GM10248 (cell line): Measurements from ENCODE around the gene DAB1.

Source experiments
- CTCF ChIA-PET: fragments of 300-600 bp; sonication (Branson Sonifier 250); formaldehyde crosslinking; extraction: SDS; loops from one replicate; lab custom pipeline; 2021; ENCODE audit warnings: antibody characterized with exemption; lab: Yijun Ruan, JAX
- POLR2A ChIA-PET: fragments of 350-650 bp; sonication (Branson Sonifier 250); formaldehyde crosslinking; extraction: SDS; loops from one replicate; lab custom pipeline; 2020; ENCODE audit warnings: antibody characterized with exemption; lab: Yijun Ruan, JAX
- DNase-seq: peaks from one replicate; pipeline ENCODE4 v3.0.0; 2012; ENCODE audit errors: extremely low spot score
- TF ChIP-seq, protein P1 (sequence below): IDR thresholded peaks from 2 replicates; pipeline ENCODE4 v1.5.1; 2012; ENCODE audit warnings: mild to moderate bottlenecking, low read depth; ENCODE audit errors: extremely low read depth, missing control alignments, control extremely low read depth

The DAB1 gene

GRCh38 chr1:57072401-57073110 lies 351.3 kb downstream of the DAB1 start:
- POLR2A ChIA-PET: no interaction called here
- TF ChIP-seq, protein P1, sequence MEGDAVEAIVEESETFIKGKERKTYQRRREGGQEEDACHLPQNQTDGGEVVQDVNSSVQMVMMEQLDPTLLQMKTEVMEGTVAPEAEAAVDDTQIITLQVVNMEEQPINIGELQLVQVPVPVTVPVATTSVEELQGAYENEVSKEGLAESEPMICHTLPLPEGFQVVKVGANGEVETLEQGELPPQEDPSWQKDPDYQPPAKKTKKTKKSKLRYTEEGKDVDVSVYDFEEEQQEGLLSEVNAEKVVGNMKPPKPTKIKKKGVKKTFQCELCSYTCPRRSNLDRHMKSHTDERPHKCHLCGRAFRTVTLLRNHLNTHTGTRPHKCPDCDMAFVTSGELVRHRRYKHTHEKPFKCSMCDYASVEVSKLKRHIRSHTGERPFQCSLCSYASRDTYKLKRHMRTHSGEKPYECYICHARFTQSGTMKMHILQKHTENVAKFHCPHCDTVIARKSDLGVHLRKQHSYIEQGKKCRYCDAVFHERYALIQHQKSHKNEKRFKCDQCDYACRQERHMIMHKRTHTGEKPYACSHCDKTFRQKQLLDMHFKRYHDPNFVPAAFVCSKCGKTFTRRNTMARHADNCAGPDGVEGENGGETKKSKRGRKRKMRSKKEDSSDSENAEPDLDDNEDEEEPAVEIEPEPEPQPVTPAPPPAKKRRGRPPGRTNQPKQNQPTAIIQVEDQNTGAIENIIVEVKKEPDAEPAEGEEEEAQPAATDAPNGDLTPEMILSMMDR: no peak
- CTCF ChIA-PET: interaction anchor here (0.9 to 1.1 kb wide), 2 partner anchors 11 to 12 kb away, joined by 3 to 4 read pairs; no protein-coding TSS in a partner anchor
- DNase-seq: no peak

DNA sequence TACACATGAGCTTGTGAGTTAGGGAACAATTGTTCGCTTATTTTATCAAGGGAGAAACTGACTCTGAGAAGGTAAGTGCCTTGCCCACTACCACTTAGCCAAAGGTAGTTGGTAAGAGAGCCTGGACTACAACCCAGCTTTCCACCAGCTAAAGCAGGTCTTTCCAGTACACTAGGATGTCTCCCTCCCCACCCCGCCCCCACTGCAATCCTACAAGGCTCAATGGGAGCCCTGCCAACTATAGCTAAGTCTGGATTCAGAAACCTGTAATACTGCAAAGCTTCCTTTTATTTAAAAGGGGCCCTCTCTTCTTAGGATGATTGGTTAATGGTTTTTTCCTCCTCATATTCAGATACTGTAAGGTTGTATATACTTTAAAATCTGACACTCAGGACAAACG lies 356.0 kb downstream of the DAB1 start:
- ChIA-PET POLR2A (no interaction called here), CTCF (no interaction called here)
- no peak for DNase-seq
- TF ChIP-seq, protein P1: no peak

DNA sequence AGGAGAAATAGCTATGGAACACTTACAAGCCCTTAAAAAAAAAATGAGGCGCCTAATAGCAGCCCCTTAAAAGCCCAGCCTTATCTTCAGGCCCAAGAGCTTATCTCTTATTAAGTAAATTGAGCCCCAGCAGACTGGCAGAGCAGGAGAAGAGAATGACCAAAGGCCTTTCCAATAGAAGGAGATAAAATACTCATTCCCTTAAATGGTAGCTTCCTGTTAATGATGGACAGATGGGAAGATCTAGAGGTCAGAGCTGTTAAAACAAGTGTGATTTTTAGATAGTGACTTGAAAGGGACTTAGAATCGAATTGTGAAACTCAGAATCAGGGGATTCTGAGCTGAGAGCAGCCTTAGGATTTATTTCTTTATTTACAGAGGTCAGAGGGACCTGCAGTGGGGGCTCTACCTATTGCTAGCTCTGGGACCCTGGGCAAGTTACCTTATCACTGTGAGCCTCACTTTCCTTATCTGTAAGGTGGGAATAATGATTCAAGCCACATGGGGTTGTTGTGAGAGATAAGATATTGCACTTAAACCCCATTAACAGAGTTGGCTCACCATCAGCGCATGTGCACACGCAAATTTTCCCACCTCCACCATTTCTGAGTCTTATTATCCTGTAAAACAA lies 356.8 kb downstream of the DAB1 start:
- ChIA-PET CTCF (interaction anchor here (1.0 to 1.3 kb wide), 2 partner anchors 14 to 19 kb away, joined by 3 to 4 read pairs; no protein-coding TSS in a partner anchor), POLR2A (no interaction called here)
- TF ChIP-seq, protein P1: no peak
- no peak for DNase-seq

- ChIA-PET POLR2A (no interaction called here), CTCF (interaction anchor here (1.0 to 1.7 kb wide), 3 partner anchors 9 to 26 kb away, joined by 3 to 4 read pairs (median 3); no protein-coding TSS in a partner anchor)
- TF ChIP-seq, protein P1: no peak
- no peak for DNase-seq
These were observed 358.4 kb downstream of the DAB1 start for GRCh38 chr1:57065442-57065841.

DNA sequence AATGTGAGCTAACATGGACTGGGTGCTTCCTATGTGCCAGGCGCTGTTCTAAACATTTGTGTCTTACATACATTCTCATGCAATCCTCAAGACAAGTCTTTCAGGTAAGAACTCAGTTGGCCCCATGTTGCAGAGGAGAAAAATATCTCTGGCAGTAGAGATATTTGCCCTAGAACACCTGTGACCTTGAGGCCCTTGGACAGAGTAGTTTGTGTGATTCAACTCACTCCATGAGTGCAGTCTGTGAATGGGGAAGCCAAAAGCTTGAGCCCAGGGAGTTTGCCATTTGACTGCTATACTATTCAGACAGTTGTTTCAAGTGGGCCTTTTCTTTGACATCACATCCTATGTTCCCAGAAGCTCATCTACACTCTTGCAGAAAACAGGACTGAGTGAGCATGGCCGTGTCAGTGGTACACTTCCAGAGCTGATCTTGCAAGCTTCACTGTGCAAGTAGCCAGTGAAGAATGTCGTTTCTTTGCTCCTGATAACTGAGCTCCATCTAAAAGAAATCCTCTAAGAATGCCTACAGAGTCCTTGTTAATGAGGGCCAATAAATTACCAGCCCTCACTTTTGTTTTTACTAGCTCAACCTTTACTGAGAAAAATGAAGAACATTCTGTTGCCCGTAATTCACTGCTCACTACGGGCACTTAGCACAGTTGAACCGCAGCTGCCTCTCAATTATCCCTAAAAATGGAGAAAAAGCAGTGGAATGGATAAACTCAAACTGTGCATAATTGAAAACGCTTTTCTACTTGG lies 359.3 kb downstream of the DAB1 start:
- no peak for DNase-seq
- ChIA-PET CTCF (interaction anchor here (1.0 to 1.7 kb wide), 6 partner anchors 9 to 27 kb away, joined by 3 to 6 read pairs (median 4); no protein-coding TSS in a partner anchor), POLR2A (no interaction called here)
- TF ChIP-seq, protein P1: no peak

DNA sequence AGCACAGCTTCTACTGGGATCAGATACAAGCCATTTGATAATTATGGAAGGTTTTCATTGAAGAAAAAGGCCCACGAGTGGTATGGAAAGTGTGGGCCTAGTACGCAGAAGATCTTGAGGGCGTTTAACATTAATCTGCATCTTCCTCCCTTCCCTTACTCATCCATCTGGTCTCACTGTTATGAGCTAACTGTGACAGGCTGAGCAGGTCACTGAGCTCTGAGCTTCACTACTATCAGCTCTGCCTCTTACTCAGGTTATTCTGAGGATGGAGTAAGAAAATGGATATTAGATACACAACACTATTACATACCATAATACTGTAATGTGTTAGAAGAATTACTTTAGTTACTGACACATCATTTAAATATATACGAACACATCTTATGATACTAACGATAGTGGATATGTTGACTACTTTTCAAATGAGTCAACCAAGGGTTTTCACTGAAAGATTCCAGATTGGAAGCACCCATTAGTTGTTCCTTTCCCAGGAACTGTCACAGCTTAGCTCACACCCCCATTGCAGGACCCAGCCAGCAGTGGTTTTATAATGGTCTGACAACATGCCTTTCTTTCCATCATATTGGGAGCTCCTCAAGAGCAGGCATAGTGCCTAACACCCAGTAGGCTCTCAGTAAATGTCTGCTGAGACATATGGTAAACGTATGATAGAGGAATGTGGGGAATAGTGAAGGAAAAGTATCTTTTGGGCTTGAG lies 360.3 kb downstream of the DAB1 start:
- TF ChIP-seq, protein P1: no peak
- DNase-seq: no peak
- POLR2A ChIA-PET: no interaction called here
- CTCF ChIA-PET: interaction anchor here (1.4 to 1.7 kb wide), 3 partner anchors 8 to 28 kb away, joined by 4 to 6 read pairs (median 4); no protein-coding TSS in a partner anchor
